Neural cell (in vitro differentiated cells): Measurements from ENCODE around the gene IQSEC1. TPM values are rescaled to one million over a fixed set of nuclear protein-coding genes. Genes with fewer than 3 reads are reported as not detected.

Experiments
- H2AFZ ChIP-seq: fragments of 200-600, 300-800 bp; sonication (generic), shearing (Covaris generic); 2 replicates; pipeline ENCODE4 v1.6.0; 2014; ENCODE audit warnings: low read depth, mild to moderate bottlenecking, antibody characterized with exemption, low read length, moderate library complexity
- H3F3A ChIP-seq: fragments of 200-600 bp; shearing (Covaris generic); 2 replicates; pipeline ENCODE4 v1.6.1; 2016; ENCODE audit warnings: mild to moderate bottlenecking, moderate library complexity, mixed read lengths, antibody characterized with exemption, low read length; ENCODE audit not compliant: insufficient read depth, poor library complexity, severe bottlenecking
- H3K27ac ChIP-seq: fragments of 200-600, 300-800 bp; sonication (generic), shearing (Covaris generic); 2 replicates; pipeline ENCODE4 v1.5.1; 2014; ENCODE audit warnings: mild to moderate bottlenecking, low read length, moderate library complexity
- H3K27me3 ChIP-seq: fragments of 300-800, 200-600 bp; sonication (generic), shearing (Covaris generic); 2 replicates; pipeline ENCODE4 v1.6.0; 2014; ENCODE audit warnings: mild to moderate bottlenecking, low read depth, low read length, moderate library complexity; ENCODE audit not compliant: insufficient read depth
- H3K36me3 ChIP-seq: fragments of 300-800, 200-600 bp; sonication (generic), shearing (Covaris generic); 2 replicates; pipeline ENCODE4 v1.5.1; 2014; ENCODE audit warnings: mild to moderate bottlenecking, antibody characterized with exemption, low read length, moderate library complexity; ENCODE audit not compliant: insufficient read depth
- H3K4me2 ChIP-seq: fragments of 300-800, 200-600 bp; sonication (generic), shearing (Covaris generic); 2 replicates; pipeline ENCODE4 v1.6.0; 2014; ENCODE audit warnings: mild to moderate bottlenecking, low read length
- H3K4me3 ChIP-seq: fragments of 300-800, 200-600 bp; sonication (generic), shearing (Covaris generic); 2 replicates; pipeline ENCODE4 v1.5.1; 2014; ENCODE audit warnings: mild to moderate bottlenecking, low read length, moderate library complexity
- H3K79me2 ChIP-seq: fragments of 200-600 bp; shearing (Covaris generic); replicated peaks from 2 replicates; pipeline ENCODE4 v1.6.0; 2014; ENCODE audit warnings: mild to moderate bottlenecking, low read length, moderate library complexity; ENCODE audit not compliant: insufficient read depth
- H3K9ac ChIP-seq: fragments of 300-800, 200-600 bp; sonication (generic), shearing (Covaris generic); 2 replicates; pipeline ENCODE4 v1.6.1; 2016; ENCODE audit warnings: mild to moderate bottlenecking, low read length, mixed read lengths
- H3K9me2 ChIP-seq: fragments of 200-600 bp; shearing (Covaris generic); 2 replicates; pipeline ENCODE4 v1.6.1; 2016; ENCODE audit warnings: mild to moderate bottlenecking, low read length, mixed read lengths; ENCODE audit not compliant: insufficient read depth
- H3K9me3 ChIP-seq: fragments of 200-600, 300-800 bp; sonication (generic), shearing (Covaris generic); 2 replicates; pipeline ENCODE4 v1.6.1; 2016; ENCODE audit warnings: mild to moderate bottlenecking, mixed run types, low read length, moderate library complexity, mixed read lengths
- H4K20me1 ChIP-seq: fragments of 200-600 bp; shearing (Covaris generic); 2 replicates; pipeline ENCODE4 v1.6.1; 2016; ENCODE audit warnings: mild to moderate bottlenecking, mixed run types; ENCODE audit not compliant: insufficient read depth
- EP300 ChIP-seq: fragments of 450-650 bp; conservative IDR thresholded peaks from 2 replicates; pipeline ENCODE4 v1.6.1; 2014; ENCODE audit warnings: antibody characterized with exemption, mild to moderate bottlenecking, moderate library complexity; ENCODE audit not compliant: poor library complexity, severe bottlenecking
- EZH2 ChIP-seq: fragments of 200-600, 300-800 bp; shearing (Covaris generic), sonication (generic); IDR thresholded peaks from 2 replicates; pipeline ENCODE4 v1.6.1; 2014; ENCODE audit warnings: antibody characterized with exemption, low read length, borderline replicate concordance, mild to moderate bottlenecking; ENCODE audit not compliant: insufficient read depth, poor library complexity, severe bottlenecking
- MXI1 ChIP-seq: fragments of 450-650 bp; conservative IDR thresholded peaks from 2 replicates; pipeline ENCODE4 v1.6.1; 2014; ENCODE audit warnings: antibody characterized with exemption, mild to moderate bottlenecking; ENCODE audit not compliant: poor library complexity, severe bottlenecking
- RAD21 ChIP-seq: fragments of 450-650 bp; conservative IDR thresholded peaks from 2 replicates; pipeline ENCODE4 v1.6.1; 2014; ENCODE audit warnings: antibody characterized with exemption, mild to moderate bottlenecking, moderate library complexity
- TAF1 ChIP-seq: IDR thresholded peaks from 2 replicates; pipeline ENCODE4 v1.6.1; 2012; ENCODE audit warnings: low read depth
- polyA plus RNA-seq: library from polyadenylated mRNA; depleted of rRNA; stranded (reverse); fragments of >200 nt; gene quantifications from 2 replicates; pipeline ENCODE4 v1.2.3, GENCODE V29; 2014
- TF ChIP-seq, protein P1 (sequence below): fragments of 450-650 bp; IDR thresholded peaks from 2 replicates; pipeline ENCODE4 v1.5.1; 2014; ENCODE audit warnings: antibody characterized with exemption, mild to moderate bottlenecking, moderate library complexity; ENCODE audit not compliant: poor library complexity, severe bottlenecking
- TF ChIP-seq, protein P2 (sequence below): IDR thresholded peaks from 2 replicates; pipeline ENCODE4 v1.6.1; 2012; ENCODE audit warnings: borderline replicate concordance

IQSEC1 gene
- polyA plus RNA-seq, 1 donor from 2014 or later, result 6.0 TPM

DNA sequence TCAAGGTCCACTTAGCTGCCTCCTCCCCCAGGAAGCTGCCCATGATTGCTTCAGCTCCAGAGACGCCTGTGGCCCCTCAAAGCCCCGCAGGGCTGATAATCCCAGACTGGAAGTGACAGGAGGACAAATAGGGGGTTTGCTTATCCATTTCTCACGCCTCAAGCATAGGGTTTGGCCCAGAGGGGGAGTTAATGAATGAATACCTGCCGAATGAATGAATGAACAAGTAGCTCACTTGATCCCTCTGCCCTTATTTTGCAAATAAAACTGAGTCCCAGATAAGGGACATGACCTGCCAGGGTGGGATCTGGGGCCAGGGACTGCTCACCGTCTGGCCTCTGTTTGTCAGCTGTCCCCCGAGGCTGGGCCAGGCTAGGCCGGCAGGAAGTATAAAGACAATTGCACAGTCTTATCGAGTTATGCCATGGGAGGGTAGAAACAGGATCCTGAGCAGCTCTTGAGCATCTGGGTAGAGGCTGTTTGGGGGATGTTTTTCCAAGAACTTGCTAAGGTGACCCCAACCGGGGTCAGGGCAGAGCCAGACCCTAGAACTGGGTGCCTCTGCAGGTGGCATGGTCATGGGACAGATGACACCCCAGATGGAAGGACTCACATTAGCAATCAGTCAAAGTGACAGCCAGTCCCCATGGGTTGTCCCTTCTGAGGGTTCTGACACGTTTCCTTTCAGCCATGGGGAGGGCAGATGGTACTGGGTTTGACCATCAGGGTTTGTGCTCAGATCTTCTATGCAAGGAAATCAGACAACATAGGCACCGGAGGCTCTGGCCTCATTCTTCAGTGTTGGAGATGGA is 45.0 kb downstream of the IQSEC1 start:
- Histone ChIP-seq H3K9ac (no peak overlapping the region), H3K27ac (no peak overlapping the region), H3F3A (no peaks in the 10 kb centered on the region)

DNA sequence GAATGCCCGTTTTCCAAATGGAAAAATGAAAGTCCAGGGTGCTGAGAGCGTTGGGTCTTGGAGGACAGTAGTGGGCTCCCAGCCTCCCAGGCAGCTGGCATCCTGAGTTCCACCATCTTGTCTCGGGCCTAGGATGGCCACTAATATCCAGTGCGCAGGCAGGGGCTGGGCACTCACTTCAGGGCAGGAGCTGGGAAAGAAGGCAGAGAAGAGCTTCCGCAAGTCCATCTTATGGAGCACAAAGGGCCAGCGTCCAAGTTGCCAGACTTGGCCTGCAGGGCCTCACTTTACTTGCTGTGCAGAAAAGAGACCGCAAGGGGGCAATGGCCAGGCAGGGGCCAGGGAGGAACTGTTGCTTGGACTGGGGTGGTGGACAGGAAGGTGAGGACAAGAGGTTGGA is 46.1 kb downstream of the IQSEC1 start:
- no peak overlapping the region for H3K27ac ChIP-seq
- H3K9me2 ChIP-seq, result no peaks in the 10 kb centered on the region
- no peak overlapping the region for H2AFZ ChIP-seq
- H3K36me3 ChIP-seq, result no peaks in the 10 kb centered on the region
- no peak overlapping the region for H3K4me3 ChIP-seq
- H3K27me3 ChIP-seq, result no peaks in the 10 kb centered on the region
- no peak overlapping the region for H3K4me2 ChIP-seq
- H3K9me3 ChIP-seq, result no peaks in the 10 kb centered on the region
- no peak for TF ChIP-seq TAF1
- TF ChIP-seq MXI1, result no peak
- no peak overlapping the region for H3K9ac ChIP-seq
- no peaks in the 10 kb centered on the region for H3K79me2 ChIP-seq
- no peaks in the 10 kb centered on the region for H4K20me1 ChIP-seq
- no peaks in the 10 kb centered on the region for H3F3A ChIP-seq

More for the DNA sequence above, 45.0 kb downstream of the IQSEC1 start:
- no peak overlapping the region for H3K4me2 ChIP-seq
- no peaks in the 10 kb centered on the region for H4K20me1 ChIP-seq
- no peaks in the 10 kb centered on the region for H3K9me2 ChIP-seq
- H3K36me3 ChIP-seq, result no peaks in the 10 kb centered on the region
- TF ChIP-seq EZH2, result no peak
- no peak for TF ChIP-seq EP300
- no peak for TF ChIP-seq MXI1
- TF ChIP-seq, protein P1, sequence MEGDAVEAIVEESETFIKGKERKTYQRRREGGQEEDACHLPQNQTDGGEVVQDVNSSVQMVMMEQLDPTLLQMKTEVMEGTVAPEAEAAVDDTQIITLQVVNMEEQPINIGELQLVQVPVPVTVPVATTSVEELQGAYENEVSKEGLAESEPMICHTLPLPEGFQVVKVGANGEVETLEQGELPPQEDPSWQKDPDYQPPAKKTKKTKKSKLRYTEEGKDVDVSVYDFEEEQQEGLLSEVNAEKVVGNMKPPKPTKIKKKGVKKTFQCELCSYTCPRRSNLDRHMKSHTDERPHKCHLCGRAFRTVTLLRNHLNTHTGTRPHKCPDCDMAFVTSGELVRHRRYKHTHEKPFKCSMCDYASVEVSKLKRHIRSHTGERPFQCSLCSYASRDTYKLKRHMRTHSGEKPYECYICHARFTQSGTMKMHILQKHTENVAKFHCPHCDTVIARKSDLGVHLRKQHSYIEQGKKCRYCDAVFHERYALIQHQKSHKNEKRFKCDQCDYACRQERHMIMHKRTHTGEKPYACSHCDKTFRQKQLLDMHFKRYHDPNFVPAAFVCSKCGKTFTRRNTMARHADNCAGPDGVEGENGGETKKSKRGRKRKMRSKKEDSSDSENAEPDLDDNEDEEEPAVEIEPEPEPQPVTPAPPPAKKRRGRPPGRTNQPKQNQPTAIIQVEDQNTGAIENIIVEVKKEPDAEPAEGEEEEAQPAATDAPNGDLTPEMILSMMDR, result no peak
- TF ChIP-seq RAD21, result no peak
- TF ChIP-seq, protein P2, sequence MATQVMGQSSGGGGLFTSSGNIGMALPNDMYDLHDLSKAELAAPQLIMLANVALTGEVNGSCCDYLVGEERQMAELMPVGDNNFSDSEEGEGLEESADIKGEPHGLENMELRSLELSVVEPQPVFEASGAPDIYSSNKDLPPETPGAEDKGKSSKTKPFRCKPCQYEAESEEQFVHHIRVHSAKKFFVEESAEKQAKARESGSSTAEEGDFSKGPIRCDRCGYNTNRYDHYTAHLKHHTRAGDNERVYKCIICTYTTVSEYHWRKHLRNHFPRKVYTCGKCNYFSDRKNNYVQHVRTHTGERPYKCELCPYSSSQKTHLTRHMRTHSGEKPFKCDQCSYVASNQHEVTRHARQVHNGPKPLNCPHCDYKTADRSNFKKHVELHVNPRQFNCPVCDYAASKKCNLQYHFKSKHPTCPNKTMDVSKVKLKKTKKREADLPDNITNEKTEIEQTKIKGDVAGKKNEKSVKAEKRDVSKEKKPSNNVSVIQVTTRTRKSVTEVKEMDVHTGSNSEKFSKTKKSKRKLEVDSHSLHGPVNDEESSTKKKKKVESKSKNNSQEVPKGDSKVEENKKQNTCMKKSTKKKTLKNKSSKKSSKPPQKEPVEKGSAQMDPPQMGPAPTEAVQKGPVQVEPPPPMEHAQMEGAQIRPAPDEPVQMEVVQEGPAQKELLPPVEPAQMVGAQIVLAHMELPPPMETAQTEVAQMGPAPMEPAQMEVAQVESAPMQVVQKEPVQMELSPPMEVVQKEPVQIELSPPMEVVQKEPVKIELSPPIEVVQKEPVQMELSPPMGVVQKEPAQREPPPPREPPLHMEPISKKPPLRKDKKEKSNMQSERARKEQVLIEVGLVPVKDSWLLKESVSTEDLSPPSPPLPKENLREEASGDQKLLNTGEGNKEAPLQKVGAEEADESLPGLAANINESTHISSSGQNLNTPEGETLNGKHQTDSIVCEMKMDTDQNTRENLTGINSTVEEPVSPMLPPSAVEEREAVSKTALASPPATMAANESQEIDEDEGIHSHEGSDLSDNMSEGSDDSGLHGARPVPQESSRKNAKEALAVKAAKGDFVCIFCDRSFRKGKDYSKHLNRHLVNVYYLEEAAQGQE, result no peak
- no peaks in the 10 kb centered on the region for H3K27me3 ChIP-seq
- no peak overlapping the region for H2AFZ ChIP-seq
- no peak overlapping the region for H3K4me3 ChIP-seq
- no peaks in the 10 kb centered on the region for H3K9me3 ChIP-seq
- H3K79me2 ChIP-seq, result no peaks in the 10 kb centered on the region

DNA sequence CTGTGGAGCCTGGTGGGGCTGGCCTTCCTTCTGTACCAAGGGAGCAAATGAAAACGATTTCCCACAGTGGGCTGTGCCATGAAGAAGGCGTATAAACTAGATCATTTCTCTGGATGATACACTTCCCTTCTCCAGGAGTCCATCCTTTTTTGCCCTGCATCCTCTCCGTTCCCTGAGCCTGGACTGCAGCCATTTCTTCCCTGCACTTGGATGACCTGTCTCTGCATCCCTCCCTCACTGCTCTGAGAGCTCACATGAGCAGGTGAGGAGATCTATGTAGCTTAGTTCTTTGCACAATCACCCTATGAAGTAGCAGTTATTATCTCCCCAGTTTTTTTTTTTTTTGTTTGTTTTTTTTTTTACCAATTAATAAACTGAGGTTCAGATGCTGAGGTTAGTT is 46.7 kb downstream of the IQSEC1 start:
- Histone ChIP-seq H2AFZ (no peak overlapping the region), H3K27ac (no peak overlapping the region), H3K36me3 (no peaks in the 10 kb centered on the region), H3K9me2 (no peaks in the 10 kb centered on the region), H3K4me2 (no peak overlapping the region), H3K4me3 (no peak overlapping the region), H3K9ac (no peak overlapping the region), H3K79me2 (no peaks in the 10 kb centered on the region), H3K27me3 (no peaks in the 10 kb centered on the region), H3K9me3 (no peaks in the 10 kb centered on the region), H3F3A (no peaks in the 10 kb centered on the region), H4K20me1 (no peaks in the 10 kb centered on the region)
- TF ChIP-seq, protein P2, result no peak
- no peak for TF ChIP-seq TAF1
- TF ChIP-seq EZH2, result no peak
- TF ChIP-seq, protein P1, result no peak
